ENCODE results near the gene PAOX. TPM values are rescaled to one million over a fixed set of nuclear protein-coding genes. Genes with fewer than 3 reads are reported as not detected.

The PAOX gene
- total and polyA plus RNA-seq, 9 of the 15 experiments (the other 6 are each of a cell fraction or from before 2014, with no cell fraction given), result 0.80 to 6.4 (median 2.6) TPM

GRCh38 chr10:133373174-133374090, 5.6 kb upstream of the PAOX start, which contains the start of gene ECHS1 (continued):
- TF ChIP-seq, protein P1, sequence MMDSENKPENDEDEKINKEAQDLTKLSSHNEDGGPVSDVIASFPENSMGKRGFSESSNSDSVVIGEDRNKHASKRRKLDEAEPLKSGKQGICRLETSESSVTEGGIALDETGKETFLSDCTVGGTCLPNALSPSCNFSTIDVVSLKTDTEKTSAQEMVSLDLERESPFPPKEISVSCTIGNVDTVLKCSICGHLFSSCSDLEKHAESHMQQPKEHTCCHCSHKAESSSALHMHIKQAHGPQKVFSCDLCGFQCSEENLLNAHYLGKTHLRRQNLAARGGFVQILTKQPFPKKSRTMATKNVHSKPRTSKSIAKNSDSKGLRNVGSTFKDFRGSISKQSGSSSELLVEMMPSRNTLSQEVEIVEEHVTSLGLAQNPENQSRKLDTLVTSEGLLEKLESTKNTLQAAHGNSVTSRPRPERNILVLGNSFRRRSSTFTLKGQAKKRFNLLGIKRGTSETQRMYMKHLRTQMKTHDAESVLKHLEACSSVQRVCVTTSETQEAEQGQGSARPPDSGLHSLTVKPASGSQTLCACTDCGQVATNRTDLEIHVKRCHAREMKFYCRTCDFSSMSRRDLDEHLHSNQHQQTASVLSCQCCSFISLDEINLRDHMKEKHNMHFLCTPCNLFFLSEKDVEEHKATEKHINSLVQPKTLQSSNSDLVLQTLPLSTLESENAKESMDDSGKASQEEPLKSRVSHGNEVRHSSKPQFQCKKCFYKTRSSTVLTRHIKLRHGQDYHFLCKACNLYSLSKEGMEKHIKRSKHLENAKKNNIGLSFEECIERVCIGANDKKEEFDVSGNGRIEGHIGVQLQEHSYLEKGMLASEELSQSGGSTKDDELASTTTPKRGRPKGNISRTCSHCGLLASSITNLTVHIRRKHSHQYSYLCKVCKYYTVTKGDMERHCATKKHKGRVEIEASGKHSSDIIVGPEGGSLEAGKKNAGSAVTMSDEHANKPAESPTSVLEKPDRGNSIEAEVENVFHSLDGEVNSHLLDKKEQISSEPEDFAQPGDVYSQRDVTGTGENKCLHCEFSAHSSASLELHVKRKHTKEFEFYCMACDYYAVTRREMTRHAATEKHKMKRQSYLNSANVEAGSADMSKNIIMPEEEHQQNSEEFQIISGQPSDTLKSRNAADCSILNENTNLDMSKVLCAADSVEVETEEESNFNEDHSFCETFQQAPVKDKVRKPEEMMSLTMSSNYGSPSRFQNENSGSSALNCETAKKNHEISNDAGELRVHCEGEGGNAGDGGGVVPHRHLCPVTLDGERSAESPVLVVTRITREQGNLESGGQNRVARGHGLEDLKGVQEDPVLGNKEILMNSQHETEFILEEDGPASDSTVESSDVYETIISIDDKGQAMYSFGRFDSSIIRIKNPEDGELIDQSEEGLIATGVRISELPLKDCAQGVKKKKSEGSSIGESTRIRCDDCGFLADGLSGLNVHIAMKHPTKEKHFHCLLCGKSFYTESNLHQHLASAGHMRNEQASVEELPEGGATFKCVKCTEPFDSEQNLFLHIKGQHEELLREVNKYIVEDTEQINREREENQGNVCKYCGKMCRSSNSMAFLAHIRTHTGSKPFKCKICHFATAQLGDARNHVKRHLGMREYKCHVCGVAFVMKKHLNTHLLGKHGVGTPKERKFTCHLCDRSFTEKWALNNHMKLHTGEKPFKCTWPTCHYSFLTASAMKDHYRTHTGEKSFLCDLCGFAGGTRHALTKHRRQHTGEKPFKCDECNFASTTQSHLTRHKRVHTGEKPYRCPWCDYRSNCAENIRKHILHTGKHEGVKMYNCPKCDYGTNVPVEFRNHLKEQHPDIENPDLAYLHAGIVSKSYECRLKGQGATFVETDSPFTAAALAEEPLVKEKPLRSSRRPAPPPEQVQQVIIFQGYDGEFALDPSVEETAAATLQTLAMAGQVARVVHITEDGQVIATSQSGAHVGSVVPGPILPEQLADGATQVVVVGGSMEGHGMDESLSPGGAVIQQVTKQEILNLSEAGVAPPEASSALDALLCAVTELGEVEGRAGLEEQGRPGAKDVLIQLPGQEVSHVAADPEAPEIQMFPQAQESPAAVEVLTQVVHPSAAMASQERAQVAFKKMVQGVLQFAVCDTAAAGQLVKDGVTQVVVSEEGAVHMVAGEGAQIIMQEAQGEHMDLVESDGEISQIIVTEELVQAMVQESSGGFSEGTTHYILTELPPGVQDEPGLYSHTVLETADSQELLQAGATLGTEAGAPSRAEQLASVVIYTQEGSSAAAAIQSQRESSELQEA (IDR thresholded peaks at IDR 0.05; ENCODE audit: low read depth), result no peak
- TF ChIP-seq HDGF (IDR thresholded peaks at IDR 0.05) (no peak), CCNT2 (IDR thresholded peaks at IDR 0.05; ENCODE audit: borderline replicate concordance, extremely low read depth, insufficient read length, low read depth, low read length) (peak; percentile 47), PHB2 (IDR thresholded peaks at IDR 0.05; ENCODE audit: low read depth) (no peak), ZFP36 (IDR thresholded peaks at IDR 0.05; ENCODE audit: low read depth, low read length, partially characterized antibody) (no peak), ARNT (IDR thresholded peaks at IDR 0.05) (no peak), NR1H2 (CRISPR knock-in tag; IDR thresholded peaks at IDR 0.05) (no peak), DEAF1 (CRISPR knock-in tag; IDR thresholded peaks at IDR 0.05) (no peak), ZFX (CRISPR knock-in tag; IDR thresholded peaks at IDR 0.05) (peak; percentile 52), SIN3A (IDR thresholded peaks at IDR 0.05; ENCODE audit: borderline replicate concordance in 2 of 2, control insufficient read depth in 1 of 2, low read depth in 2 of 2, low read length in 2 of 2) (peak in 1 of 2 experiments; percentile 58; a peak in 1 of 4 replicates), TGIF2 (CRISPR knock-in tag; IDR thresholded peaks at IDR 0.05) (no peak), MCM7 (IDR thresholded peaks at IDR 0.05) (no peak), YY1 (IDR thresholded peaks at IDR 0.05; ENCODE audit: borderline replicate concordance in 1 of 3, control insufficient read depth in 1 of 3, extremely low read depth in 1 of 3, insufficient read depth in 3 of 3, insufficient read length in 1 of 3, insufficient replicate concordance in 2 of 3, low read depth in 1 of 3, low read length in 2 of 3) (peak; percentile 60 to 91 (median 81))
- TF ChIP-seq, protein P2, sequence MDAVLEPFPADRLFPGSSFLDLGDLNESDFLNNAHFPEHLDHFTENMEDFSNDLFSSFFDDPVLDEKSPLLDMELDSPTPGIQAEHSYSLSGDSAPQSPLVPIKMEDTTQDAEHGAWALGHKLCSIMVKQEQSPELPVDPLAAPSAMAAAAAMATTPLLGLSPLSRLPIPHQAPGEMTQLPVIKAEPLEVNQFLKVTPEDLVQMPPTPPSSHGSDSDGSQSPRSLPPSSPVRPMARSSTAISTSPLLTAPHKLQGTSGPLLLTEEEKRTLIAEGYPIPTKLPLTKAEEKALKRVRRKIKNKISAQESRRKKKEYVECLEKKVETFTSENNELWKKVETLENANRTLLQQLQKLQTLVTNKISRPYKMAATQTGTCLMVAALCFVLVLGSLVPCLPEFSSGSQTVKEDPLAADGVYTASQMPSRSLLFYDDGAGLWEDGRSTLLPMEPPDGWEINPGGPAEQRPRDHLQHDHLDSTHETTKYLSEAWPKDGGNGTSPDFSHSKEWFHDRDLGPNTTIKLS (IDR thresholded peaks at IDR 0.05; ENCODE audit: borderline replicate concordance, low read depth), result peak; percentile 78

Measured in K562 (cell line).